HCT116 (cell line): Measurements from ENCODE around the gene FBXO8.

Source experiments
- ELF1 ChIP-seq: IDR thresholded peaks from 2 replicates; pipeline ENCODE4 v1.6.1; 2012; ENCODE audit warnings: low read depth, borderline replicate concordance
- EZH2 ChIP-seq: fragments of 200-600 bp; sonication (generic); IDR thresholded peaks from 2 replicates; pipeline ENCODE4 v1.6.1; 2017; ENCODE audit warnings: antibody characterized with exemption, mixed run types
- POLR2A ChIP-seq: IDR thresholded peaks from 2 replicates; pipeline ENCODE4 v1.7.0; 2011; ENCODE audit warnings: borderline replicate concordance; ENCODE audit not compliant: insufficient read depth, insufficient read length; ENCODE audit errors: extremely low read depth
- POLR2AphosphoS5 ChIP-seq: IDR thresholded peaks from 2 replicates; pipeline ENCODE4 v1.6.1; 2011; ENCODE audit warnings: mild to moderate bottlenecking, low read depth, low read length, moderate library complexity
- RAD21 ChIP-seq: IDR thresholded peaks from 2 replicates; pipeline ENCODE4 v1.6.1; 2012; ENCODE audit warnings: low read depth, mild to moderate bottlenecking
- YY1 ChIP-seq: IDR thresholded peaks from 2 replicates; pipeline ENCODE4 v1.6.1; 2011; ENCODE audit warnings: low read length, low read depth, moderate library complexity, mild to moderate bottlenecking; ENCODE audit not compliant: insufficient replicate concordance; ENCODE audit errors: extremely low read depth
- ZFX ChIP-seq: fragments of 450-650 bp; IDR thresholded peaks from 2 replicates; pipeline ENCODE4 v1.6.1; 2017
- ZNF274 ChIP-seq: fragments of 200-500 bp; sonication (Bioruptor generic); IDR thresholded peaks from 2 replicates; pipeline ENCODE4 v1.6.1; 2014; ENCODE audit warnings: mild to moderate bottlenecking, low read depth, low read length, inconsistent platforms
- TF ChIP-seq, protein P1 (sequence below), 3 experiments: fragments of 200-600 bp in 1 of 3; sonication (generic) in 1 of 3; IDR thresholded peaks in 2 of 3; conservative IDR thresholded peaks in 1 of 3; 2 replicates each; pipeline ENCODE4 v1.5.1; 2012 to 2017; ENCODE audit warnings: low read depth in 2 of 3, low read length in 2 of 3, antibody characterized with exemption in 1 of 3, borderline replicate concordance in 1 of 3, control low read depth in 1 of 3, mild to moderate bottlenecking in 1 of 3, mixed read lengths in 1 of 3, mixed run types in 1 of 3, moderate library complexity in 1 of 3; ENCODE audit not compliant: insufficient read depth in 1 of 3
- TF ChIP-seq, protein P2 (sequence below): IDR thresholded peaks from 2 replicates; pipeline ENCODE4 v1.6.1; 2012
- TF ChIP-seq, protein P3 (sequence below): IDR thresholded peaks from 2 replicates; pipeline ENCODE4 v1.6.1; 2012; ENCODE audit warnings: low read depth

DNA sequence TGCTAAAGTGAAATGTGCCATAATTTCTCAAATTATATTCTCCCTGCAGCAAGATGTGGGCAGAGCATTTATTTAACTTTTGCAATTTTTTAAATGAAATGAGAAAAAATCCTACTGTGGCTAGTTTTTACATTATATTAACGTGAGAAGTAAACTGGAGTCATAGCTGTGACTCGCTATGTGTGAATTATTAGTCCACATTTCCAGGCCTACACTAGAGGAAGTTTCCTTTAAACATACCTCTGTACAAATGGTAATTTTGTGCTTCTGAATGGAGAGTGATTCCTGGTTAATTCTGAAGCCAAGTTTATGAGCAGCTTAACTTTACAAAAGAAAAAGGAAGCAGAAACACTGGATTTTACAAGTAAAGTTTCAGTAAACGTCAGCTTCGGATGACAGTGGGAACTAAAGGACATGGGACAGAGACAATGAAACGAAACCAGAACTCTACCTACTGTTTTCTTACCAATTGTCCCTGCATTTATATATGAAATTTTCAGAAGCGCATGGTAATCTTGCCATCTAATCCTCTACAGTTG lies 72.4 kb downstream of the FBXO8 start:
- TF ChIP-seq, protein P1, sequence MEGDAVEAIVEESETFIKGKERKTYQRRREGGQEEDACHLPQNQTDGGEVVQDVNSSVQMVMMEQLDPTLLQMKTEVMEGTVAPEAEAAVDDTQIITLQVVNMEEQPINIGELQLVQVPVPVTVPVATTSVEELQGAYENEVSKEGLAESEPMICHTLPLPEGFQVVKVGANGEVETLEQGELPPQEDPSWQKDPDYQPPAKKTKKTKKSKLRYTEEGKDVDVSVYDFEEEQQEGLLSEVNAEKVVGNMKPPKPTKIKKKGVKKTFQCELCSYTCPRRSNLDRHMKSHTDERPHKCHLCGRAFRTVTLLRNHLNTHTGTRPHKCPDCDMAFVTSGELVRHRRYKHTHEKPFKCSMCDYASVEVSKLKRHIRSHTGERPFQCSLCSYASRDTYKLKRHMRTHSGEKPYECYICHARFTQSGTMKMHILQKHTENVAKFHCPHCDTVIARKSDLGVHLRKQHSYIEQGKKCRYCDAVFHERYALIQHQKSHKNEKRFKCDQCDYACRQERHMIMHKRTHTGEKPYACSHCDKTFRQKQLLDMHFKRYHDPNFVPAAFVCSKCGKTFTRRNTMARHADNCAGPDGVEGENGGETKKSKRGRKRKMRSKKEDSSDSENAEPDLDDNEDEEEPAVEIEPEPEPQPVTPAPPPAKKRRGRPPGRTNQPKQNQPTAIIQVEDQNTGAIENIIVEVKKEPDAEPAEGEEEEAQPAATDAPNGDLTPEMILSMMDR (IDR thresholded peaks at IDR 0.05 in 2 of 3, conservative IDR thresholded peaks at IDR 0.05 in 1 of 3; ENCODE audit: borderline replicate concordance in 1 of 3, insufficient read depth in 1 of 3, low read depth in 2 of 3, low read length in 2 of 3): no peak
- no peak for TF ChIP-seq ELF1
- TF ChIP-seq POLR2A: no peak
- no peak for TF ChIP-seq RAD21
- TF ChIP-seq EZH2: no peak
- TF ChIP-seq, protein P2, sequence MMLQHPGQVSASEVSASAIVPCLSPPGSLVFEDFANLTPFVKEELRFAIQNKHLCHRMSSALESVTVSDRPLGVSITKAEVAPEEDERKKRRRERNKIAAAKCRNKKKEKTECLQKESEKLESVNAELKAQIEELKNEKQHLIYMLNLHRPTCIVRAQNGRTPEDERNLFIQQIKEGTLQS: no peak
- no peak for TF ChIP-seq ZNF274
- TF ChIP-seq, protein P3, sequence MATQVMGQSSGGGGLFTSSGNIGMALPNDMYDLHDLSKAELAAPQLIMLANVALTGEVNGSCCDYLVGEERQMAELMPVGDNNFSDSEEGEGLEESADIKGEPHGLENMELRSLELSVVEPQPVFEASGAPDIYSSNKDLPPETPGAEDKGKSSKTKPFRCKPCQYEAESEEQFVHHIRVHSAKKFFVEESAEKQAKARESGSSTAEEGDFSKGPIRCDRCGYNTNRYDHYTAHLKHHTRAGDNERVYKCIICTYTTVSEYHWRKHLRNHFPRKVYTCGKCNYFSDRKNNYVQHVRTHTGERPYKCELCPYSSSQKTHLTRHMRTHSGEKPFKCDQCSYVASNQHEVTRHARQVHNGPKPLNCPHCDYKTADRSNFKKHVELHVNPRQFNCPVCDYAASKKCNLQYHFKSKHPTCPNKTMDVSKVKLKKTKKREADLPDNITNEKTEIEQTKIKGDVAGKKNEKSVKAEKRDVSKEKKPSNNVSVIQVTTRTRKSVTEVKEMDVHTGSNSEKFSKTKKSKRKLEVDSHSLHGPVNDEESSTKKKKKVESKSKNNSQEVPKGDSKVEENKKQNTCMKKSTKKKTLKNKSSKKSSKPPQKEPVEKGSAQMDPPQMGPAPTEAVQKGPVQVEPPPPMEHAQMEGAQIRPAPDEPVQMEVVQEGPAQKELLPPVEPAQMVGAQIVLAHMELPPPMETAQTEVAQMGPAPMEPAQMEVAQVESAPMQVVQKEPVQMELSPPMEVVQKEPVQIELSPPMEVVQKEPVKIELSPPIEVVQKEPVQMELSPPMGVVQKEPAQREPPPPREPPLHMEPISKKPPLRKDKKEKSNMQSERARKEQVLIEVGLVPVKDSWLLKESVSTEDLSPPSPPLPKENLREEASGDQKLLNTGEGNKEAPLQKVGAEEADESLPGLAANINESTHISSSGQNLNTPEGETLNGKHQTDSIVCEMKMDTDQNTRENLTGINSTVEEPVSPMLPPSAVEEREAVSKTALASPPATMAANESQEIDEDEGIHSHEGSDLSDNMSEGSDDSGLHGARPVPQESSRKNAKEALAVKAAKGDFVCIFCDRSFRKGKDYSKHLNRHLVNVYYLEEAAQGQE: no peak
- TF ChIP-seq ZFX: no peak
- TF ChIP-seq YY1: no peak
- no peak for TF ChIP-seq POLR2AphosphoS5
